HepG2 (cell line): Measurements from ENCODE around the gene KCNQ2. TPM values are rescaled to one million over a fixed set of nuclear protein-coding genes. Genes with fewer than 3 reads are reported as not detected.
A peak's percentile ranks its signal among the peaks of the same experiment; 100 is the strongest.

Experiments used
- ATF2 ChIP-seq: sonication (generic); formaldehyde crosslinking; IDR thresholded peaks from 2 replicates; pipeline ENCODE4 v1.4.0; 2020; ENCODE audit warnings: missing genetic modification reagents
- EED ChIP-seq: sonication (generic); formaldehyde crosslinking; IDR thresholded peaks from 2 replicates; pipeline ENCODE4 v1.5.0; 2020; ENCODE audit warnings: mild to moderate bottlenecking, missing genetic modification reagents
- HNF1A ChIP-seq, 2 experiments: sonication (generic) in 1 of 2; formaldehyde crosslinking in 1 of 2; IDR thresholded peaks; 2 replicates each; pipeline versions ENCODE4 v1.4.0 to v1.6.1; 2016 to 2020; ENCODE audit warnings: borderline replicate concordance in 1 of 2, low read depth in 1 of 2, mild to moderate bottlenecking in 1 of 2, missing genetic modification reagents in 1 of 2
- IRX3 ChIP-seq: sonication (generic); formaldehyde crosslinking; IDR thresholded peaks from 2 replicates; pipeline ENCODE4 v1.8.1; 2023; ENCODE audit warnings: mild to moderate bottlenecking, low read depth, missing genetic modification reagents, borderline replicate concordance
- KAT2B ChIP-seq: fragments of 150-350 bp; IDR thresholded peaks from 2 replicates; pipeline ENCODE4 v1.6.1; 2014; ENCODE audit warnings: low read depth, low read length, borderline replicate concordance
- KDM3A ChIP-seq: IDR thresholded peaks from 2 replicates; pipeline ENCODE4 v1.6.1; 2018; ENCODE audit warnings: low read depth, missing compliant biosample characterization
- MNT ChIP-seq: fragments of 450-650 bp; IDR thresholded peaks from 2 replicates; pipeline ENCODE4 v1.6.1; 2016
- NFKB2 ChIP-seq: sonication (generic); formaldehyde crosslinking; IDR thresholded peaks from 2 replicates; pipeline ENCODE4 v1.4.0; 2020; ENCODE audit warnings: missing genetic modification reagents, borderline replicate concordance
- POGZ ChIP-seq: sonication (generic); formaldehyde crosslinking; IDR thresholded peaks from 2 replicates; pipeline ENCODE4 v1.4.0; 2020; ENCODE audit warnings: mild to moderate bottlenecking, missing genetic modification reagents
- SIN3B ChIP-seq: fragments of 150-350 bp; IDR thresholded peaks from 2 replicates; pipeline ENCODE4 v1.6.1; 2014; ENCODE audit warnings: low read length
- U2AF2 ChIP-seq: fragments of 200-400 bp; formaldehyde crosslinking; IDR thresholded peaks from 2 replicates; pipeline ENCODE4 v1.6.1; 2017; ENCODE audit warnings: low read depth, mild to moderate bottlenecking, low read length
- ZBED4 ChIP-seq: sonication (generic); formaldehyde crosslinking; IDR thresholded peaks from 2 replicates; pipeline ENCODE4 v1.4.0; 2020; ENCODE audit warnings: missing genetic modification reagents, borderline replicate concordance
- ZNF503 ChIP-seq: sonication (generic); formaldehyde crosslinking; IDR thresholded peaks from 2 replicates; pipeline ENCODE4 v1.4.0; 2020; ENCODE audit warnings: missing genetic modification reagents
- ZNF724P ChIP-seq: sonication (generic); formaldehyde crosslinking; IDR thresholded peaks from 2 replicates; pipeline ENCODE4 v1.8.0; 2022; ENCODE audit warnings: missing genetic modification reagents, borderline replicate concordance
- polyA plus RNA-seq, 8 experiments: library from polyadenylated mRNA; depleted of rRNA in 3 of 8; stranded (reverse) in 7 of 8; unstranded in 1 of 8; fragments of >200 nt; fragmentation: Illumina TruSeq in 4 of 8; extraction: Trizol in 4 of 8; gene quantifications; 2 replicates each; pipeline versions ENCODE4 v1.2.1 to v1.2.3, GENCODE V29; 2011 to 2016; ENCODE audit warnings: low read depth in 4 of 8, missing spikeins in 1 of 8, mixed read lengths in 1 of 8; ENCODE audit not compliant: insufficient read depth in 1 of 8
- total RNA-seq, 5 experiments: library from RNA; depleted of rRNA; stranded (reverse); fragments of >200 nt; fragmentation: Illumina TruSeq; extraction: Trizol; gene quantifications; 2 replicates each; pipeline ENCODE4 v1.2.3, GENCODE V29; 2016; ENCODE audit warnings: low read depth in 1 of 5

The KCNQ2 gene
- total and polyA plus RNA-seq, 2 of the 13 experiments (the other 11 are each of a cell fraction or from before 2014, with no cell fraction given) = not detected

GRCh38 chr20:63495741-63496595, 23.5 kb upstream of the KCNQ2 start (continued):
- no peak for TF ChIP-seq ZNF503 (CRISPR knock-in tag)
- no peak; the same call in 1 of the 2 replicates for TF ChIP-seq NFKB2
- TF ChIP-seq POGZ (CRISPR knock-in tag) = no peak
- 0 out of 2 replicates have a peak, but pooled peaks have one; percentile 51 for TF ChIP-seq ATF2
- TF ChIP-seq EED (CRISPR knock-in tag) = peak; percentile 96; the same call in 1 of the 2 replicates
- TF ChIP-seq SIN3B = no peak
- no peak for TF ChIP-seq ZBED4 (CRISPR knock-in tag)
- no peak for TF ChIP-seq HNF1A (IDR thresholded peaks at IDR 0.05; ENCODE audit: low read depth)
- TF ChIP-seq HNF1A (CRISPR knock-in tag; IDR thresholded peaks at IDR 0.05; ENCODE audit: borderline replicate concordance) = no peak
- TF ChIP-seq MNT = no peak
- no peak for TF ChIP-seq ZNF724P (CRISPR knock-in tag)
- 0 out of 2 replicates have a peak, but pooled peaks have one; percentile 61 for TF ChIP-seq KDM3A (CRISPR knock-in tag)
- TF ChIP-seq IRX3 = no peak
- TF ChIP-seq U2AF2 = no peak
- no peak for TF ChIP-seq KAT2B
